Keratinocyte (primary cell): ENCODE measurements around the gene CFAP45. TPM values are rescaled to one million over a fixed set of nuclear protein-coding genes. Genes with fewer than 3 reads are reported as not detected.
A peak's percentile ranks its signal among the peaks of the same experiment; 100 is the strongest.

ENCODE experiments used
- DNase-seq: peaks from one replicate; pipeline ENCODE4 v3.0.0-alpha.2; 2011; ENCODE audit warnings: low read depth, missing footprints, low spot score
- FAIRE-seq: peaks from 2 replicates; lab custom pipeline; 2011; peaks lifted over from hg19 to GRCh38; lab: Jason Lieb, UNC
- H2AFZ ChIP-seq: 2 replicates; pipeline ENCODE4 v1.6.0; 2012; ENCODE audit warnings: low read length, control low read depth, inconsistent platforms; ENCODE audit not compliant: control insufficient read depth
- H3K27ac ChIP-seq: 2 replicates; pipeline ENCODE4 v1.5.1; 2011; ENCODE audit warnings: low read length; ENCODE audit not compliant: control insufficient read depth, insufficient read depth
- H3K27me3 ChIP-seq: 3 replicates; pipeline ENCODE4 v1.6.0; 2011; ENCODE audit warnings: low read length; ENCODE audit not compliant: control insufficient read depth, insufficient read depth; ENCODE audit errors: extremely low read depth
- H3K36me3 ChIP-seq, 2 experiments: 2 replicates in 1 of 2; 3 replicates in 1 of 2; pipeline ENCODE4 v1.5.1; 2011; ENCODE audit warnings: low read length in 2 of 2, mild to moderate bottlenecking in 1 of 2; ENCODE audit not compliant: control insufficient read depth in 2 of 2, insufficient read depth in 2 of 2; ENCODE audit errors: extremely low read depth in 1 of 2
- H3K4me1 ChIP-seq: 3 replicates; pipeline ENCODE4 v1.5.1; 2011; ENCODE audit warnings: low read length; ENCODE audit not compliant: control insufficient read depth, insufficient read depth; ENCODE audit errors: extremely low read depth
- H3K4me2 ChIP-seq: 3 replicates; pipeline ENCODE4 v1.6.0; 2011; ENCODE audit warnings: low read depth, low read length; ENCODE audit not compliant: control insufficient read depth, insufficient read depth; ENCODE audit errors: extremely low read depth
- H3K4me3 ChIP-seq, 3 experiments: fragments of 200-600 bp in 1 of 3; sonication (generic) in 1 of 3; 2 replicates in 2 of 3; 3 replicates in 1 of 3; pipeline ENCODE4 v1.5.1; 2011 to 2016; ENCODE audit warnings: low read length in 3 of 3, mild to moderate bottlenecking in 3 of 3, control low read depth in 2 of 3, inconsistent platforms in 1 of 3, low read depth in 1 of 3, mixed read lengths in 1 of 3, mixed run types in 1 of 3, moderate library complexity in 1 of 3; ENCODE audit not compliant: control insufficient read depth in 2 of 3, insufficient read depth in 2 of 3; ENCODE audit errors: extremely low read depth in 1 of 3
- H3K79me2 ChIP-seq: 2 replicates; pipeline ENCODE4 v1.6.0; 2012; ENCODE audit warnings: low read length; ENCODE audit not compliant: control insufficient read depth, insufficient read depth
- H3K9ac ChIP-seq: 3 replicates; pipeline ENCODE4 v1.6.0; 2011; ENCODE audit warnings: low read length; ENCODE audit not compliant: control insufficient read depth, insufficient read depth; ENCODE audit errors: extremely low read depth
- H3K9me1 ChIP-seq: 3 replicates; pipeline ENCODE4 v1.6.0; 2011; ENCODE audit warnings: low read length; ENCODE audit not compliant: control insufficient read depth, insufficient read depth; ENCODE audit errors: extremely low read depth
- H3K9me3 ChIP-seq: 2 replicates; pipeline ENCODE4 v1.5.1; 2012; ENCODE audit warnings: low read depth, low read length; ENCODE audit not compliant: control insufficient read depth
- H4K20me1 ChIP-seq: 3 replicates; pipeline ENCODE4 v1.6.0; 2011; ENCODE audit warnings: low read length; ENCODE audit not compliant: control insufficient read depth, insufficient read depth; ENCODE audit errors: extremely low read depth
- EZH2 ChIP-seq: IDR thresholded peaks from one replicate; pipeline ENCODE4 v1.6.1; 2012; ENCODE audit warnings: inconsistent platforms, mild to moderate bottlenecking, low read length, moderate library complexity
- dilution Hi-C: fragments of 300-500 bp; cut with MboI; formaldehyde crosslinking; loops from one replicate; pipeline ENCODE4 v1.7.0; 2020; ENCODE audit warnings: low sequenced_read_pairs; ENCODE audit not compliant: extremely low pct_ligation_motif_present
- polyA plus RNA-seq, 5 experiments: library from polyadenylated mRNA; depleted of rRNA in 3 of 5; stranded (reverse) in 3 of 5; stranded (forward) in 1 of 5; unstranded in 1 of 5; fragments of >200 nt; gene quantifications; 1 replicate in 1 of 5; 2 replicates in 3 of 5; 3 replicates in 1 of 5; pipeline versions ENCODE4 v1.2.1 to v1.2.3, GENCODE V29; 2011 to 2012; ENCODE audit warnings: missing spikeins in 2 of 5, low read depth in 1 of 5, low replicate concordance in 1 of 5
- TF ChIP-seq, protein P1 (sequence below), 3 experiments: IDR thresholded peaks in 1 of 3; conservative IDR thresholded peaks in 1 of 3; optimal IDR thresholded peaks in 1 of 3; 2 replicates in 2 of 3; 3 replicates in 1 of 3; pipeline versions ENCODE3 to v1.5.1; 2011; ENCODE audit warnings: low read length in 3 of 3, mild to moderate bottlenecking in 3 of 3, moderate library complexity in 2 of 3, control low read depth in 1 of 3, inconsistent platforms in 1 of 3; ENCODE audit not compliant: insufficient read depth in 2 of 3; ENCODE audit errors: extremely low read depth in 1 of 3

The CFAP45 gene
- polyA plus RNA-seq, 1 donor (not counting 4 experiments of a cell fraction or from before 2014, with no cell fraction given) = 2.3 TPM

DNA sequence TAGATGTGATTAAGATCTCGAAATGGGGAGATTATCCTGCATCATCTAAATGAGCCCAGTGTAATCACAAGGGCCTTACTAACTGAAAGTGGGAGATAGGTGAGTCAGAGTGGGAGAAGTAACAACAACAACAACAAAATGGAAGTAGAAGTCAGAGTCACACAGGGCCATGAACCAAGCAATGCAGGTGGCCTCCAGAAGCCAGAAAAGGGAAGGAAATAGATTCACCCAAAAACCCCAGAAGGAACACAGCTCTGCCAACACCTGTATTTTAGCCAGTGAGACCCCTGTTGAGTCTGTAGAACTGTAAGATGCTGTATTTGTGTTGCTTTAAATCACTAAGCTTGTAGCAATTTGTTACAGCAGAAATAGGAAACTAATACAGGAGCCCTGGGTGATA is 21.3 kb upstream of the CFAP45 start:
- no peak for FAIRE-seq
- Histone ChIP-seq H3K27ac (peak overlapping the region; percentile 98), H3K36me3 (peaks cover 32 to 38% of the 10 kb centered on the region in 2 experiments), H3K27me3 (no peaks in the 10 kb centered on the region), H3K9me3 (no peaks in the 10 kb centered on the region), H3K4me2 (peak overlapping the region; percentile 84), H3K4me3 (no peak overlapping the region), H3K9me1 (peaks cover 11% of the 10 kb centered on the region), H4K20me1 (peaks cover 28% of the 10 kb centered on the region), H3K4me1 (peaks cover 72% of the 10 kb centered on the region), H3K9ac (peak overlapping the region; percentile 100), H3K79me2 (peaks cover 58% of the 10 kb centered on the region), H2AFZ (no peak overlapping the region)
- DNase-seq = no peak
- TF ChIP-seq, protein P1, sequence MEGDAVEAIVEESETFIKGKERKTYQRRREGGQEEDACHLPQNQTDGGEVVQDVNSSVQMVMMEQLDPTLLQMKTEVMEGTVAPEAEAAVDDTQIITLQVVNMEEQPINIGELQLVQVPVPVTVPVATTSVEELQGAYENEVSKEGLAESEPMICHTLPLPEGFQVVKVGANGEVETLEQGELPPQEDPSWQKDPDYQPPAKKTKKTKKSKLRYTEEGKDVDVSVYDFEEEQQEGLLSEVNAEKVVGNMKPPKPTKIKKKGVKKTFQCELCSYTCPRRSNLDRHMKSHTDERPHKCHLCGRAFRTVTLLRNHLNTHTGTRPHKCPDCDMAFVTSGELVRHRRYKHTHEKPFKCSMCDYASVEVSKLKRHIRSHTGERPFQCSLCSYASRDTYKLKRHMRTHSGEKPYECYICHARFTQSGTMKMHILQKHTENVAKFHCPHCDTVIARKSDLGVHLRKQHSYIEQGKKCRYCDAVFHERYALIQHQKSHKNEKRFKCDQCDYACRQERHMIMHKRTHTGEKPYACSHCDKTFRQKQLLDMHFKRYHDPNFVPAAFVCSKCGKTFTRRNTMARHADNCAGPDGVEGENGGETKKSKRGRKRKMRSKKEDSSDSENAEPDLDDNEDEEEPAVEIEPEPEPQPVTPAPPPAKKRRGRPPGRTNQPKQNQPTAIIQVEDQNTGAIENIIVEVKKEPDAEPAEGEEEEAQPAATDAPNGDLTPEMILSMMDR (optimal IDR thresholded peaks at IDR 0.05 in 1 of 3, IDR thresholded peaks at IDR 0.05 in 1 of 3, conservative IDR thresholded peaks at IDR 0.05 in 1 of 3; ENCODE audit: extremely low read depth in 1 of 3, insufficient read depth in 2 of 3, low read length in 3 of 3) = no peak
- no peak for TF ChIP-seq EZH2
- dilution Hi-C loops = no loop called here

DNA sequence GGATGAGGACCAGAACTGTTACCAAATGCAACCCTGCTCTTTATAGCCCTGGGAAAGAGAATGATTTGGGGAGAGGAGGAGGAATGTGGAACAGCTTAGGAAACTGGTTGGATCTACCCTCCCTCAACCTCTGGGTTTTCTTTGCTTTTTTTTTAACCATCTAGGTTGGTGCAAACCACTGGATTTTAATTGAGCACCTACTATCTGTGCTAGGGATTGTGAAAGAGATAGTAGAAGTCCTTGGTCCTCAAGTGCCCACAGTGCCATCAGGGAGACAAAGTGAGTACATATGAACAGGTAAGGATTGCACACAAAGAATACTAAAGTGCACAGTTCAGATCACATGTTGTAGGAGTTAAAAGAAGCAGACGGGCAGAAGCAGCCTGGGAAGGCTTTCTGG is 20.7 kb upstream of the CFAP45 start:
- Histone ChIP-seq H3K4me2 (no peak overlapping the region), H3K9me1 (peaks cover 11% of the 10 kb centered on the region), H3K27me3 (no peaks in the 10 kb centered on the region), H3K27ac (peak overlapping the region; percentile 98), H2AFZ (no peak overlapping the region), H3K79me2 (peaks cover 58% of the 10 kb centered on the region), H4K20me1 (peaks cover 28% of the 10 kb centered on the region), H3K9me3 (no peaks in the 10 kb centered on the region), H3K36me3 (peaks cover 33 to 38% of the 10 kb centered on the region in 2 experiments), H3K9ac (no peak overlapping the region), H3K4me3 (no peak overlapping the region), H3K4me1 (peaks cover 72% of the 10 kb centered on the region)
- dilution Hi-C loops = no loop called here
- no peak for TF ChIP-seq EZH2
- TF ChIP-seq, protein P1 (optimal IDR thresholded peaks at IDR 0.05 in 1 of 3, IDR thresholded peaks at IDR 0.05 in 1 of 3, conservative IDR thresholded peaks at IDR 0.05 in 1 of 3; ENCODE audit: extremely low read depth in 1 of 3, insufficient read depth in 2 of 3, low read length in 3 of 3) = no peak
- DNase-seq (no peak), FAIRE-seq (no peak)
